GM18505 (cell line): Measurements from ENCODE around the gene SHCBP1L.

Source experiments
- ATAC-seq: cut with Tn5 transposase; IDR thresholded peaks from one replicate; pipeline ENCODE4 v1.9.1; 2021; ENCODE audit not compliant: unreplicated experiment
- POLR2A ChIP-seq: IDR thresholded peaks from 4 replicates; pipeline ENCODE4 v1.6.1; 2011; ENCODE audit warnings: borderline replicate concordance; ENCODE audit not compliant: insufficient read depth, insufficient read length; ENCODE audit errors: extremely low read depth

The SHCBP1L gene

DNA sequence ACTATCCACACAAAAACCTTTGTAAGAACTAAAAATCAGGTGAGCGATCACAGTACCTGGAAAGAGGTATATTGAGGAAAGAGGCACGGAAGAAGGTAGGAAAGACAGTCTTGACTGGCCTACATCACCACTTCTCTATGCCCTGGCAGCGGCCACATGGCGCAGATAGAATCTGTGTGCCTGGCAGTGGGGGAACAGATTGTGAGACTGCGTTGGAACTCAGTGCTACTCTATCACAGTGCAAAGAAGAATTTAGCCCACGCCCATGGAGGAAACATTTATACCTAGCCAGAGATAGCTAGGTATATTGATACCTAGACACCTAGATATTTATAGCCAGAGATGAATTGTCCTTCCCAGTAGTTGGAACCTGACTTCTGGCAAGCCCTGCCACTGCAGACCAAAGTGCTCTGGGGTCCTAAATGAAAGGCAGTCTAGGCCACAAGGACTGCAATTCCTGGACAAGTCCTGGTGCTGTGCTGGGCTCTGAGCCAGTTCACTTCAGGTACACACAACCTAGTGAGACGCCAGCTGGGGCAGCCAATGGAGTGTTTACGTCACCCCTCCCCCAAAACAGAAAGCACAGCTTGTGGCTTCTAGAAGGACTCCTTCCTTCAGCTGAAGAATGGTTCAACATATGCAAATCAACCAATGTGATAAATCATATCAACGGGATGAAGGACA is 61.9 kb downstream of the SHCBP1L start:
- no peak for ATAC-seq
- no peak for TF ChIP-seq POLR2A

- ATAC-seq = no peak
- no peak for TF ChIP-seq POLR2A
Measured at GRCh38 chr1:182889997-182890396, 63.0 kb downstream of the SHCBP1L start.

DNA sequence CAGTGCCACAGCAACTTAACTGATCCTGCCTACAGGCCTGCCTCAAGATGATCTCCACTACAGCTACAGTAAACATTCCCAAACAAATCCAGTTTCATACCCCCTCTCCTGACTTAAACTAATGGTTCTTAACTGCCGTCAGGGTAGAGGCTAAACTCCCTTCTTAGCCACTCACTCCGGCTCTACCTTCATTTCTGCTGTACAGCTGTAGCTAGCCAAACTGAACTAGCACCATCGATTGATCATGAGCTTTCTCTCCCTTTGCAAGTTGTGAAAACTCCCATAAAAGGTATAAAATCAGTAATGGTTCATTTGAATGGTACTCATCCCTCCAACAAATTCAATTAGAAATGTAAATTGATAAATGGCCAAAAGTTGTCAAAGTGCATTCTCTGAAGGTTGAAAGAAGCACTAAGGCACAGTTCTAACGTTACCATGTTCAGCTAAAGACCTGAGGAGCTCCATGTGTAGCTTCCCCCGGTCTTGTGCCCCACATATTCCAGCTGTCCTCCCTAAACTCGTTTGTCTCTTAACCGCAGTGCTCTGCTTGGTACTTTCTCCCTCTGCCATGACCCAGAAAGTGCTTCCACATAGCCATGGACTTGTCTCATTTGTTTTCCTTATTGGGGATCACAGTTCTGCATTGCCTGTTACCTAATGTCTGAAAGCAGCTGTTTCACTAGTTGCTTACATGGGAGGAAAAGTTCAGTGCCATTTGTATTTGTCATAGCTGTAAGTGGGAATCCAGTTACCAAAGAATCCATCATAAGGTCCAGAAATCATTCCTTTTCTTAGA is 64.0 kb downstream of the SHCBP1L start:
- TF ChIP-seq POLR2A = peak; percentile 37
- ATAC-seq = no peak

GRCh38 chr1:182886985-182887384 is 66.0 kb downstream of the SHCBP1L start:
- TF ChIP-seq POLR2A = no peak
- ATAC-seq = no peak

DNA sequence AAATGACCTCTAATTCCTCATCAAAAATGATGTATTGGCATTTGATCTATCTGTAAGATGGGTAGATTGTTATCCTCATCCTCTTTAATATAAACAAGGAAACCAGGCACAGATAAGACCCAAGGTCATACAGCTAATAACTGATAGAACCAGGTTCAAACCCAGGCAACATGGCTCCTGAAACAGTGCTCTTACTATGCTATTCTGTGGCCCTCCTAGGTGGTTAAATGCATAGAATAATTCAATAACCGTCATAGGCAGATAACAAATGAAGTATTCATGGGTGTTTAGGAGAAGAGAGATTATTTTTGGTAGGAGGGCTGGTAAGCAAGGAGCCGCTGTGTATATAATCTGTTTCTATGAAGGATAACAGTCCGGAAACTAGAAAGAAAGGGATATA is 67.4 kb downstream of the SHCBP1L start:
- TF ChIP-seq POLR2A = no peak
- ATAC-seq = no peak

- no peak for ATAC-seq
- TF ChIP-seq POLR2A = no peak
Measured at GRCh38 chr1:182884872-182885271, 68.1 kb downstream of the SHCBP1L start.

- ATAC-seq = no peak
- TF ChIP-seq POLR2A = no peak
Measured at GRCh38 chr1:182877842-182878241, 75.1 kb downstream of the SHCBP1L start.

- TF ChIP-seq POLR2A = no peak
- ATAC-seq = no peak
Measured at GRCh38 chr1:182877331-182877730, 75.6 kb downstream of the SHCBP1L start.

DNA sequence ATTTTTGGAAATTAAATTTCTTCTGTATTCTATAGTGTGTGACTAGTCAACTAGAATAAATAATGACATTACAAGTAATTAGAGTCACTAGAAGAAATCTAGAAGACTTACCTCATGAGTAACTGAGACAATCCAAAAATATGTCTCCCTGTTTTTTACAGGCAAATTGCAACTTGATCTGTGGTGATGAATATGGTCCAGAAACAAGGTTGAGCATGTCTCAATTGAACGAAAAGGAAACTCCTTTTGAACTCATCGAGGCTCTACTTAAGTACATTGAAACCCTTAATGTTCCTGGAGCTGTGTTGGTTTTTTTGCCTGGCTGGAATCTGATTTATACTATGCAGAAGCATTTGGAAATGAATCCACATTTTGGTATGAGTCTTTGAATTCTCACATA is 77.1 kb downstream of the SHCBP1L start:
- no peak for TF ChIP-seq POLR2A
- ATAC-seq = no peak

GRCh38 chr1:182872881-182873280 is 80.1 kb downstream of the SHCBP1L start:
- TF ChIP-seq POLR2A = no peak
- ATAC-seq = no peak

GRCh38 chr1:182869241-182869666 is 83.7 kb downstream of the SHCBP1L start:
- no peak for TF ChIP-seq POLR2A
- no peak for ATAC-seq

- ATAC-seq = no peak
- no peak for TF ChIP-seq POLR2A
Measured at GRCh38 chr1:182867861-182868260, 85.1 kb downstream of the SHCBP1L start.

DNA sequence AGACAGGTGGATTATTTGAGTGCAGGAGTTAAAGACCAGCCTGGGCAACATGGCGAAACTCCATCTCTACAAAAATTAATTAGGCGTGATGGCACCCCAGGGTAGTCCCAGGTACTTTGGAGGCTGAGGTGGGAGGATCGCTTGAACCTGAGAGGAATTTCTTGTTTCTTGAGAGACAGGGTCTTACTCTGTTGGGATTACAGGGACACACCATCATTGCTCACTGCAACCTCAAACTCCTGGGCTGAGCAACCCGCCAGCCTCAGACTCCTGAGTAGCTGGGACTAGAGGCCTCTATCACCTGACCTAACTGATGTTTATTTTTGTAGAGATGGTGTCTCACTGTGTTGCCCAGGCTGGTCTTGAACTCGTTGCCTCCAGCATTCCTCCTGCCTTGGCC is 89.0 kb downstream of the SHCBP1L start:
- no peak for TF ChIP-seq POLR2A
- no peak for ATAC-seq

DNA sequence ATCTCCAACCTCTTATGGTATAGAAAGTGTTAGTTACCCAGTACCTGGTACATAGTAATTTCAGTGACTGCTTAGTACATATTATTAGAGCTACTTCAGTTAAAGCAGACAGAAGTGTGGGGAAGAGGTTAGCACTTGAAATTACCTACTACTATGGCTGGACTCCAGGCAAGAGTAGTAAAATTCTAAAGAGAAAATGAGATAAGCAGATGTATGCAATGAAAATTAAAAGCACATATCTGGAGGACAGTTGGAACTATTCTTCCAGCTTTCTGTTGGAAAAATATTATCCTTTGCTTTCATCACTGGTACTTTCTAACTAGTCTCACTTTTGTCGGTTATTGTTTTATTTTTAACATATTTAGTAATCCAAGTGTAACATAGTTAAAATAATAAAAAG is 90.1 kb downstream of the SHCBP1L start:
- ATAC-seq = no peak
- no peak for TF ChIP-seq POLR2A
